GM19240 (cell line): Measurements from ENCODE around the gene TENT4B.

Source experiments
- DNase-seq: peaks from one replicate; pipeline ENCODE4 v3.0.0; 2011; ENCODE audit warnings: low spot score; ENCODE audit not compliant: insufficient read length

Gene TENT4B

GRCh38 chr16:50269769-50270509 lies 116.8 kb downstream of the TENT4B start:
- no peak for DNase-seq

DNA sequence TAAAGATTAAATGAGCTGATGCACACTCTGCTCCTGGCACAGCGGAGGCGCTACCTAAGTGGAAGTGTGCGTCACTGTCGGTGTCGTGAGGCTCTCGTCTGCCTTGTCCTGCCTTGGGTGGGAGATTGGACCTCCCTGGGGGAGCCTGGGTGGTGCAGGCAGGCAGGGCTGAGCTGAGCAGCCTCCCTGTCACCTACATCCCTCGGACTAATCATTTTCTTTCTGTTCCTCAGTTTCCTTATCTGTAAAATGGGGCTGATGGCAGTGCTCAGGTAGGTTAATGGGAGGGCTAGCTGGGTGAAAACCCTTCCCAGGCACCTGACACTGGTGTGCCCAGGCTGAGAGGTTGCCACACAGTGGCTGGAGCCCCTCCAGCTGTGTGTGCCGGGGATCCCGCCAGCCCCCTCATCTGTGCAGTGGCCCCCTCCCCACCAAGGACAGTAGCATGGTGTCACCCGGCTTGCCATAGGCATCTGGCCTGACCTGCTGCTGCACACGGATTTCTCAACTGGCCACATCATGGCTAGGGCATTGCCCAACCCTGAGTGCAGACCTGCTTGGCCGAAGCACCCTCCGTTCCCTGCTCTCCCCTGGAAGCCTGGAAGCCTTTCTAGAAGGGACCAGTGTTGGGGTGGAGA lies 117.5 kb downstream of the TENT4B start:
- DNase-seq, result no peak

DNA sequence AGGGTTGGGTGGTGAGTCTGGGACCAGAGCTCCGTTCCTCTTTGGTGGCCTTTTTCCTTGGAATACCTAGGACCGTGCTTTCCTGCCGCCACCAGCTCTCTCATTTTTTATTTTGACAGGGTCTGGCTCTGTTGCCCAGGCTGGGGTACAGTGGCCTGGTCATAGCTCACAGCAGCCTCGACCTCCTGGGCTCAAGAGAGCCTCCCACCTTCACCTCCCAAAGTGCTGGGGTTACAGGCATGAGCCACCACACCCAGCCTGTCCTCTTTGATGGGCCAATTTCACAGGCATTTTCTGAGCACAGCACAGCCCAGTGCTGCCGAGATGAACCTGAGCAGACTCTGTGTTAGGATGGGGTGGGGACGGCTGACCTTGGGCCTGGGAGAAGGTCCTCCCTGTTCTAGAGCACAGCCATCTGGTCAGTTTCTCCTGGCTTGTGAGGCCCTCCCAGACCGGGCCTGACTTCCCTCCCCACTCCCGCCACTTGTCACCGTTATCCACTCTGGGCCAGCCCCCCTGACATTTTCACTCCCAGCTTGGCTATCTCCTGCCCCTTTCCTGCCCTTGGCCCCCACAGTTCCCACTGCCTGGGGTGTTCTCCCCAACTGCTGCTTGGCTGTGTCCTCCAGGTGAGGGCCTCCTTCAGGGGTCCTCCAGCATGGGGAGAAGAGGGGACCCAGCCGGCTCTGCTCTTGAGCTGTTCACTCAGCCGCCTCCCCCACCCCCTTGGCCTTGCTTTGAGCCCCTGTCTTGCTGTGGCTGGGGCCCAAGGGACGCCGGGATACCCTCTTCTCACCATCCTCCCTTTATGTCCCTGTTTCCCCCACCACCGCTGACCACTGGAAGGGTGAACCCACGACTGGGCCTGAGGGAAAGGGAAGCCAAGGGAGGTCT lies 118.3 kb downstream of the TENT4B start:
- DNase-seq, result no peak

DNA sequence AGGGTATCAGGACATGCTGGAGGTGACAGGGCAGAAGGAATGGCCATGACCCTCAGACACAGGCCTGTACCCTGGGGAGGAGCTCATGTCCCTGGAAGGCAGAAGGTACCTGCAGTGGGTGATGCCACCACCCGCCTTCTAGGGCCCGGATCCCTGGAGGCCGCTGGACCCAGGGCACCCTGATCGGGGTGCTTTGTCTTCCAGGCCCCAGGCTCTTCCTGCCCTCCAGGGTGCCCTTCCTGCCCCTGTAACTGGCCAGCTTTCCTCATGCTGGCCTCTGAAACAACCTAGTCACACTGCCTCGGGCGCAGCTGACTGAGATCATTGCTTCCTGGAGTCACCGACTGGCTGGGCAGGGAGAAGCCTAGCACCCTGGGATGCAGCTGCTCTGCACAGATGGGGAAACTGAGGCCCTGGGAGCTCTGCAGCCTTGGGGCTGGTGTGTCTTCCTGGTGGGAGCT lies 119.0 kb downstream of the TENT4B start:
- no peak for DNase-seq

GRCh38 chr16:50272687-50273381 lies 119.7 kb downstream of the TENT4B start:
- DNase-seq, result no peak

GRCh38 chr16:50273382-50273690 lies 120.2 kb downstream of the TENT4B start:
- no peak for DNase-seq

DNA sequence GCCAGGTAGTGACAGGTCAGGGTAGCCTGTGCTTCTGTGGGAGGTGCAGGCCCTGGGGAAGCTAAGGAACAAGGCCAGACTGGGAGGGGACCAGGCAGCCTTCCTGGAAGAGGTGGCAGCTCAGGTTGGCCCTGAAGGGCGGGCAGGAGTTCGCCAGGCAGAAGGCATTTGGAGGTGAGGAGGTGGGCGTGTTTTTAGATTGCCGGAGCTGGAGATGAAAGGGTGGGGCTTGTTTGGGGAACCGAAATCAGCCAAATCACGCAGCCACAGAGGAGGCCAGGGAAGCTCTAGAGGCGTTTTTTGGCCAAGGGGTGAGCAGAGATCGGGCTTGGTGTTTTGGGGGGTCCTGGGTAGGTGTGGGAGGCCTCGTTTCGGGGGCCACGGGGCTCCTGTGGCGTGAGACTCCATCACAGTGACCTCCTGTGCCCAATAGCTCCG lies 120.8 kb downstream of the TENT4B start:
- peak; percentile 78 for DNase-seq

GRCh38 chr16:50274326-50275097 lies 121.4 kb downstream of the TENT4B start:
- peak; percentile 51 for DNase-seq

- no peak for DNase-seq
Observed at GRCh38 chr16:50275098-50275415, 122.0 kb downstream of the TENT4B start.

DNA sequence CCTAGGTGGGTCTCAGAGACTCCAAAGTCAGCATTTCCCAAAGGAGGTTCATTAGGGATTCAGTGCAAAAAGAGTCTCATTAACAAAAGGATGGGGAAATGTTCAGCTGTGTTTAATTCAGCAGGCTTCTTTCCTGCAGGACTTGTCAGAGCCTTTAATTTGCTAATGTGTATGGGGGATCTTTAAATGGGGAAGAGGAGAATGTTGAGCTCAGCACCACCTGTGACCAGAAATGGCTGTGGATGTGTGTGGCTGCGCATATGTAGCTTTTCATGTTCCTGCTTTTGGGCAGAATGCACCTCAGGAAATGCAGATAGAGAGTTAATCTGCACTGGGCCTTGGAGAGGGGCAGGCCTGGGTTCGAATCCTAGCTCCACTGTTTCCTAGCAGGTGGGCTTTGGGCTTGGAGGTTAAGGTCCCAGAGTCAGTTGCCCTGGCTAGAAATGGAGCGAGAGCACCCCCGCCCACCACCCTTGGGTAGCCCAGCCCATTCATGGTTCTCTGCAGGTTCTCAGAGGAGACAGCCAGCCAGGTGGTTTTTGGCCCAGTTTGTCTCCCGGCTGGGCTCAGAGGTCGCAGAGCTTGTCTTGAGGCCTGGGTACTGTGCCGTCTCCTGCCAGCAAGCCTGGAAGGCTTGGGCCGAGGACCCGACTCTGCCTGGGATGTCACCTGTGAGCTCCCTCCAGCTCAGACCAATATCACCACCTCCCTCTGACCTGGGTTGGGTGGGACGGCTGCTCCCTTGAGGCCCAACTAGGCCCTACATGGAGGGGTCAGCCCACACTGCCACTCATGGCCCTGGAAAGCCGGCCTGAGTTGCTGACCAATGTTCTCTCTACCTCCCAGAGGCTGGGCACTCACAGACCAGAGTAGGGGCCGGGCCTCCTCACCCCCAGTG lies 122.6 kb downstream of the TENT4B start:
- no peak for DNase-seq

GRCh38 chr16:50276326-50276640 lies 123.2 kb downstream of the TENT4B start:
- DNase-seq, result no peak

DNA sequence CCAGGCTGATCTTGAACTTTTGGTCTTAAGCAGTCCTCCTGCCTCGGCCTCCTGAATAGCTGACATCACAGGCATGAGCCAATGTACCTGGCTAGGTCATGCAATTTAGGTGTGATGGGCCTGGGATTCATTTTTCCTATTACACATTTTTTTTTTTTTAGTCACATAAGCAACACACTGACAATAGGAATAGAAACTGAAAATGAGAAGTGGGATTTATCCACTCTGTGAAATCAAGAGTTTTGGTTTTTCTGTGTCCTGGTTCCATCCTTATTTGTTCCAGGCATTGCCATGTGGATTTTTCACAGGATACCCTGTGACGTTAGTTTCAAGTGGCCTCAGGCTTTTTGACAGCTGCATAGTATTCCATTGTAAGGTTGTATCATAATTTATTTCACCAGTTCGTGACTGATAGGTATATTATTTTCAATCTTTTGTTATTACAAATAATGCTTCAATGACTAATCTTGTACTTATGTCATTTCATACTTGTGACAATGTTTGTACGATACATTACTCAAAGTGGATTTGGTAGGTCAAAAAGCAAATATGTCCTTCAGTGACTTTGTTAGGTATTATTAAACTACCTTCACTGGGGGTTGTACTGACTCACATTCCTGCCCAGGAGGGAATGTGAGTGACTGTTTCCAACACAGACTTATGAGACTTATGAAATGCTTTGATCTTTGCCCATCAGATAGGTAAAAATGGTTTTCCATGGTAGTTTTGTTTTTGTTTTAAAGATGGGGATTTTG lies 123.9 kb downstream of the TENT4B start:
- no peak for DNase-seq

- DNase-seq, result no peak
Observed at GRCh38 chr16:50278251-50278650, 125.1 kb downstream of the TENT4B start.

GRCh38 chr16:50279504-50279865 lies 126.4 kb downstream of the TENT4B start:
- no peak for DNase-seq

DNA sequence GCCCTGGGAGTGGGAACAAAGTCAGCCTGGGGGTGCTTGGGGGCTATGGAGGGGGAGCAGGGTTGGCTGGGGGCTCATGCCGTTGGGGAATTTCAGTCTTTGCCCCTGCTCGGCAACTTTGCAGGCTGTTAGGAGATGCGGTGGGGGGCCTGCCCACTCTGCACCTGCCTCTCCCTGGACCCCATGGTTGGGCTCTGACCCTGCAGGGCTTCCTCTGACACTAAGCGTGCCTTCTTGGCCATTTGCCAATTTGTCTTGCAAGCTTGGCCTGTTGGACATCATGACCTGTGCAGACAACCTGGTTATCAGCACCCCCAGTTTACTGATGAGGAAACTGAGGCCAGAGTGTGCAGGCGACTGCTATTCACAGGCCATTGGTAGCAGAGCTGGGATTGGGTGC lies 127.8 kb downstream of the TENT4B start:
- DNase-seq, result no peak
